Calu3 (cell line): ENCODE data around the gene PTPRN2. TPM values are rescaled to one million over a fixed set of nuclear protein-coding genes. Genes with fewer than 3 reads are reported as not detected.

Experiments
- BruUV-seq: library from RNA; stranded (reverse); fragments of 400-500 nt; replicated peaks from 2 replicates; lab custom pipeline; 2021; lab: Mats Ljungman, UMichigan
- CTCF ChIA-PET: fragments of 300-600 bp; sonication (Branson Sonifier 250); formaldehyde crosslinking; loops from one replicate; lab custom pipeline; 2022; ENCODE audit warnings: antibody characterized with exemption; lab: Charles Lee
- DNase-seq: peaks from one replicate; pipeline ENCODE4 v3.0.0; 2022
- H3K27ac Mint-ChIP-seq: one replicate; pipeline ENCODE4 v1.8.0; 2022; ENCODE audit warnings: mixed read lengths; ENCODE audit not compliant: unreplicated experiment
- H3K27me3 Mint-ChIP-seq: one replicate; pipeline ENCODE4 v1.8.0; 2022; ENCODE audit warnings: mixed read lengths; ENCODE audit not compliant: unreplicated experiment
- H3K36me3 Mint-ChIP-seq: one replicate; pipeline ENCODE4 v1.8.0; 2022; ENCODE audit warnings: mild to moderate bottlenecking, moderate library complexity, mixed read lengths; ENCODE audit not compliant: insufficient read depth, unreplicated experiment
- H3K4me1 Mint-ChIP-seq: one replicate; pipeline ENCODE4 v1.8.0; 2022; ENCODE audit warnings: mild to moderate bottlenecking, low read depth, mixed read lengths; ENCODE audit not compliant: unreplicated experiment
- H3K4me3 Mint-ChIP-seq: one replicate; pipeline ENCODE4 v1.8.0; 2022; ENCODE audit warnings: mild to moderate bottlenecking, low read depth, moderate library complexity, mixed read lengths; ENCODE audit not compliant: unreplicated experiment
- H3K9me3 Mint-ChIP-seq: one replicate; pipeline ENCODE4 v1.8.0; 2022; ENCODE audit warnings: low read depth, mixed read lengths; ENCODE audit not compliant: unreplicated experiment
- CTCF ChIP-seq: fragments of 200-600 bp; IDR thresholded peaks from one replicate; pipeline ENCODE4 v1.8.0; 2022; ENCODE audit warnings: antibody characterized with exemption; ENCODE audit not compliant: unreplicated experiment
- intact Hi-C: fragments of 100-400 bp; cut with micrococcal nuclease; formaldehyde crosslinking; loops from one replicate; pipeline ENCODE4 v1.10.0; 2022; ENCODE audit not compliant: unreplicated experiment
- total RNA-seq: library from RNA; stranded (reverse); gene quantifications from 2 replicates; pipeline ENCODE4 v1.2.3, GENCODE V29; 2022

Gene PTPRN2
- total RNA-seq, 1 experiment from 2014 or later: 2.0 TPM

GRCh38 chr7:158044482-158044823 lies 543.2 kb downstream of the PTPRN2 start:
- no peak for DNase-seq
- Mint-ChIP-seq H3K36me3 (no peaks in the 10 kb centered on the region), H3K27ac (no peak overlapping the region), H3K4me3 (no peak overlapping the region), H3K27me3 (no peaks in the 10 kb centered on the region), H3K9me3 (peaks cover 11% of the 10 kb centered on the region), H3K4me1 (no peaks in the 10 kb centered on the region)
- CTCF ChIA-PET: no interaction called here
- intact Hi-C loops: no loop called here
- no peak for TF ChIP-seq CTCF
- BruUV-seq: no TSS peak

GRCh38 chr7:158043551-158044481 lies 543.8 kb downstream of the PTPRN2 start:
- intact Hi-C loops: no loop called here
- DNase-seq: no peak
- TF ChIP-seq CTCF: no peak
- H3K4me1 Mint-ChIP-seq: no peaks in the 10 kb centered on the region
- H3K9me3 Mint-ChIP-seq: peaks cover 11% of the 10 kb centered on the region
- H3K36me3 Mint-ChIP-seq: no peaks in the 10 kb centered on the region
- no peak overlapping the region for H3K4me3 Mint-ChIP-seq
- CTCF ChIA-PET: no interaction called here
- no TSS peak for BruUV-seq
- no peaks in the 10 kb centered on the region for H3K27me3 Mint-ChIP-seq
- no peak overlapping the region for H3K27ac Mint-ChIP-seq

GRCh38 chr7:158042156-158042880 lies 545.3 kb downstream of the PTPRN2 start:
- CTCF ChIA-PET: interaction anchor here (0.6 kb wide), 1 partner anchor 1184 kb away, joined by 3 read pairs; no protein-coding TSS in a partner anchor
- H3K27me3 Mint-ChIP-seq: no peaks in the 10 kb centered on the region
- BruUV-seq: no TSS peak

GRCh38 chr7:158040199-158040598 lies 547.4 kb downstream of the PTPRN2 start:
- no peaks in the 10 kb centered on the region for H3K27me3 Mint-ChIP-seq
- TF ChIP-seq CTCF: no peak
- no peak overlapping the region for H3K27ac Mint-ChIP-seq
- H3K4me3 Mint-ChIP-seq: no peak overlapping the region
- CTCF ChIA-PET: no interaction called here
- DNase-seq: no peak
- H3K4me1 Mint-ChIP-seq: no peaks in the 10 kb centered on the region
- H3K9me3 Mint-ChIP-seq: peaks cover 17% of the 10 kb centered on the region
- intact Hi-C loops: no loop called here
- BruUV-seq: no TSS peak
- H3K36me3 Mint-ChIP-seq: no peaks in the 10 kb centered on the region

More at GRCh38 chr7:158042156-158042880, 545.3 kb downstream of the PTPRN2 start:
- no peak for TF ChIP-seq CTCF
- H3K4me3 Mint-ChIP-seq: no peak overlapping the region
- no peak for DNase-seq
- H3K27ac Mint-ChIP-seq: no peak overlapping the region
- H3K9me3 Mint-ChIP-seq: peaks cover 11% of the 10 kb centered on the region
- H3K36me3 Mint-ChIP-seq: no peaks in the 10 kb centered on the region
- H3K4me1 Mint-ChIP-seq: no peaks in the 10 kb centered on the region
- intact Hi-C loops: no loop called here
